HCT116 (cell line): Measurements from ENCODE around the gene PSMA7. TPM values are rescaled to one million over a fixed set of nuclear protein-coding genes. Genes with fewer than 3 reads are reported as not detected.

ENCODE experiments used
- ATAC-seq: fragments of 200-7000 bp; cut with Tn5 transposase; 2 replicates; pipeline ENCODE4 v1.9.1; 2020; ENCODE audit warnings: mild to moderate bottlenecking, moderate library complexity
- BruUV-seq: library from RNA; stranded (reverse); fragments of 400-500 nt; replicated peaks from 2 replicates; lab custom pipeline; 2021; lab: Mats Ljungman, UMichigan
- CTCF ChIA-PET: fragments of 300-600 bp; sonication (Branson Sonifier 250); formaldehyde crosslinking; loops from one replicate; lab custom pipeline; 2021; ENCODE audit warnings: antibody characterized with exemption; lab: Charles Lee
- POLR2A ChIA-PET: fragments of 300-600, 350-600 bp; sonication (Branson Sonifier 250); formaldehyde crosslinking; loops from one replicate; lab custom pipeline; 2021; ENCODE audit warnings: antibody characterized with exemption; lab: Charles Lee
- RAD21 ChIA-PET, 2 experiments: fragments of 300-600 bp; sonication (Branson Sonifier 250); formaldehyde crosslinking; loops; one replicate each; lab custom pipeline; 2023; ENCODE audit warnings: low total read pairs in 2 of 2; ENCODE audit not compliant: uncharacterized antibody in 2 of 2, unreplicated experiment in 2 of 2, low non-redundant PET in 1 of 2; lab: Charles Lee
- DNase-seq: peaks from one replicate; pipeline ENCODE4 v3.0.0-alpha.2; 2010; ENCODE audit warnings: low read depth, low spot score
- H2AFZ ChIP-seq: fragments of 200-600 bp; shearing (Covaris generic), sonication (generic); 2 replicates; pipeline ENCODE4 v1.6.1; 2017; ENCODE audit warnings: low read depth, mixed run types, mixed read lengths, antibody characterized with exemption, low read length; ENCODE audit not compliant: poor library complexity, severe bottlenecking
- H3K27ac ChIP-seq: 2 replicates; pipeline ENCODE4 v1.5.1; 2012; ENCODE audit warnings: low read depth, low read length
- H3K27me3 ChIP-seq: fragments of 200-600 bp; sonication (generic); 2 replicates; pipeline ENCODE4 v1.6.1; 2016; ENCODE audit warnings: mixed run types, low read length, mixed read lengths; ENCODE audit not compliant: insufficient read depth
- H3K36me3 ChIP-seq, 2 experiments: fragments of 200-500 bp in 1 of 2; fragments of 200-600 bp in 1 of 2; sonication (Bioruptor generic) in 1 of 2; sonication (generic) in 1 of 2; 2 replicates each; pipeline versions ENCODE4 v1.5.1 to v1.6.1; 2014 to 2016; ENCODE audit warnings: low read length in 2 of 2, inconsistent platforms in 1 of 2, mixed read lengths in 1 of 2, mixed run types in 1 of 2; ENCODE audit not compliant: insufficient read depth in 2 of 2, control insufficient read depth in 1 of 2
- H3K4me1 ChIP-seq, 2 experiments: fragments of 200-600 bp in 1 of 2; sonication (generic) in 1 of 2; 2 replicates each; pipeline versions ENCODE4 v1.5.1 to v1.6.1; 2012 to 2017; ENCODE audit warnings: low read length in 2 of 2, inconsistent platforms in 1 of 2, mild to moderate bottlenecking in 1 of 2, mixed read lengths in 1 of 2, mixed run types in 1 of 2, moderate library complexity in 1 of 2; ENCODE audit not compliant: insufficient read depth in 2 of 2, control insufficient read depth in 1 of 2
- H3K4me2 ChIP-seq: fragments of 200-600 bp; sonication (generic); 2 replicates; pipeline ENCODE4 v1.6.1; 2017; ENCODE audit warnings: mixed run types, low read length, mixed read lengths
- H3K4me3 ChIP-seq, 2 experiments: fragments of 200-600 bp in 1 of 2; sonication (generic) in 1 of 2; replicated peaks in 1 of 2; 2 replicates each; pipeline ENCODE4 v1.5.1; 2011 to 2016; ENCODE audit warnings: low read length in 2 of 2, control low read depth in 1 of 2, low read depth in 1 of 2, mild to moderate bottlenecking in 1 of 2, mixed read lengths in 1 of 2, mixed run types in 1 of 2
- H3K79me2 ChIP-seq: fragments of 200-600 bp; sonication (generic); 2 replicates; pipeline ENCODE4 v1.6.1; 2017; ENCODE audit warnings: mild to moderate bottlenecking, mixed run types, low read length, moderate library complexity, mixed read lengths; ENCODE audit not compliant: insufficient read depth
- H3K9ac ChIP-seq: fragments of 200-600 bp; sonication (generic); 2 replicates; pipeline ENCODE4 v1.6.1; 2016; ENCODE audit warnings: low read length, mixed read lengths
- H3K9me2 ChIP-seq: fragments of 200-600 bp; sonication (generic), shearing (Covaris generic); 2 replicates; pipeline ENCODE4 v1.6.1; 2017; ENCODE audit warnings: mixed run types, mild to moderate bottlenecking, moderate library complexity; ENCODE audit not compliant: insufficient read depth
- H3K9me3 ChIP-seq, 2 experiments: fragments of 200-500 bp in 1 of 2; fragments of 200-600 bp in 1 of 2; sonication (Bioruptor generic) in 1 of 2; sonication (generic) in 1 of 2; 2 replicates each; pipeline ENCODE4 v1.6.1; 2014 to 2017; ENCODE audit warnings: low read length in 2 of 2, mixed read lengths in 2 of 2, inconsistent platforms in 1 of 2, low read depth in 1 of 2, mild to moderate bottlenecking in 1 of 2, mixed run types in 1 of 2, moderate library complexity in 1 of 2; ENCODE audit not compliant: control insufficient read depth in 1 of 2, insufficient read depth in 1 of 2
- H4K20me1 ChIP-seq: fragments of 200-600 bp; sonication (generic), shearing (Covaris generic); 2 replicates; pipeline ENCODE4 v1.6.1; 2017; ENCODE audit warnings: mixed run types, mild to moderate bottlenecking, moderate library complexity; ENCODE audit not compliant: insufficient read depth
- CBX3 ChIP-seq: IDR thresholded peaks from 2 replicates; pipeline ENCODE4 v1.6.1; 2012; ENCODE audit warnings: low read depth
- EGR1 ChIP-seq: IDR thresholded peaks from 2 replicates; pipeline ENCODE4 v1.6.1; 2012; ENCODE audit warnings: low read depth
- ELF1 ChIP-seq: IDR thresholded peaks from 2 replicates; pipeline ENCODE4 v1.6.1; 2012; ENCODE audit warnings: low read depth, borderline replicate concordance
- EZH2 ChIP-seq: fragments of 200-600 bp; sonication (generic); IDR thresholded peaks from 2 replicates; pipeline ENCODE4 v1.6.1; 2017; ENCODE audit warnings: antibody characterized with exemption, mixed run types
- FOSL1 ChIP-seq: IDR thresholded peaks from 2 replicates; pipeline ENCODE4 v1.6.1; 2012; ENCODE audit warnings: low read depth
- POLR2A ChIP-seq: IDR thresholded peaks from 2 replicates; pipeline ENCODE4 v1.7.0; 2011; ENCODE audit warnings: borderline replicate concordance; ENCODE audit not compliant: insufficient read depth, insufficient read length; ENCODE audit errors: extremely low read depth
- POLR2AphosphoS5 ChIP-seq: IDR thresholded peaks from 2 replicates; pipeline ENCODE4 v1.6.1; 2011; ENCODE audit warnings: mild to moderate bottlenecking, low read depth, low read length, moderate library complexity
- RAD21 ChIP-seq: IDR thresholded peaks from 2 replicates; pipeline ENCODE4 v1.6.1; 2012; ENCODE audit warnings: low read depth, mild to moderate bottlenecking
- SIN3A ChIP-seq: IDR thresholded peaks from 2 replicates; pipeline ENCODE4 v1.6.1; 2012; ENCODE audit warnings: low read depth
- TCF7L2 ChIP-seq: IDR thresholded peaks from 2 replicates; pipeline ENCODE4 v1.7.0; 2011; ENCODE audit warnings: borderline replicate concordance, inconsistent platforms; ENCODE audit not compliant: insufficient read depth, insufficient read length; ENCODE audit errors: extremely low read depth
- ZFX ChIP-seq: fragments of 450-650 bp; IDR thresholded peaks from 2 replicates; pipeline ENCODE4 v1.6.1; 2017
- ZNF274 ChIP-seq: fragments of 200-500 bp; sonication (Bioruptor generic); IDR thresholded peaks from 2 replicates; pipeline ENCODE4 v1.6.1; 2014; ENCODE audit warnings: mild to moderate bottlenecking, low read depth, low read length, inconsistent platforms
- intact Hi-C: fragments of 100-400 bp; cut with micrococcal nuclease; formaldehyde crosslinking; loops from 2 replicates; pipeline ENCODE4 v1.10.0; 2022
- total RNA-seq: library from RNA; stranded (reverse); gene quantifications from one replicate; pipeline ENCODE4 v1.2.1, GENCODE V29; 2021; ENCODE audit not compliant: unreplicated experiment
- TF ChIP-seq, protein P1 (sequence below), 3 experiments: fragments of 200-600 bp in 1 of 3; sonication (generic) in 1 of 3; IDR thresholded peaks in 2 of 3; conservative IDR thresholded peaks in 1 of 3; 2 replicates each; pipeline ENCODE4 v1.5.1; 2012 to 2017; ENCODE audit warnings: low read depth in 2 of 3, low read length in 2 of 3, antibody characterized with exemption in 1 of 3, borderline replicate concordance in 1 of 3, control low read depth in 1 of 3, mild to moderate bottlenecking in 1 of 3, mixed read lengths in 1 of 3, mixed run types in 1 of 3, moderate library complexity in 1 of 3; ENCODE audit not compliant: insufficient read depth in 1 of 3

Gene PSMA7
- total RNA-seq, 1 experiment from 2014 or later: 364 TPM

DNA sequence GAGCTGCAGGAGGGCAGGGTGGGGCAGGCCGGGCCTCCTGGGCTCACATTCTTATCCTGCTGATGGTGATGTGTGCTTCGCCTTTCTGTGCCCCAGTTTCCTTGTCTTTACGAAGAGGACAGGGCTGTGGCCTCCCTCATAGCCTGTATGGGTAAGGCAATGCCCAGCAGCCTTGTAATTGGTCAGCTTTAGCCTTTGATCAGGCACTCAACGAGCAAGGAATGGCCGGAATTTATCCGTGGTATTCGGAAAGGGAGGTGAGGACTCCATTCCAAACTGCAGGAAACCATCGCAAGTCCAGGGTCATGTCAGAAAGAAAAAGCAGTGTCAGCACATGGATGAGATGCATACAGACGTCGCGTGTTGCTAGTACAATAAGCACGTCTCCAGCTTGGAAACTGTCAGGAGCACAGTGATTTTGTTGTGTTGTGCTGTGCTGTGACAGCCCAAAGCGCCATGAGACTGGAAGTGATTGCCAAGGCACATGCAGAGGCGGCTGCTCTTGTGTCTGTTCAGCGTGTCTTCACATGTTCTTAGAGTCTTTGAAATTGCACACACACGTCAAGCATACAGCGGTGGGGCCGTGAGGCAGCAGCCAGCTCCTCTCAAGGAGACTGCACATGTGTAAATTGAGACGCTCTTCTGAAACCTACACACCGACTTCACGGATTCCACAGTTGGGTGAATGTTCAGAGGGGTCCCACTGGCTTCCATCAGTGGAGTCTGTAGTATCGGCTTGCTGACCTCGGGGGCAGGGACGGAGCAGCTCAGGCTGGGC is 6.5 kb upstream of the PSMA7 start:
- H4K20me1 ChIP-seq: peaks cover 12% of the 10 kb centered on the region; the same call in 1 of the 2 replicates
- peaks cover 6 to 8% of the 10 kb centered on the region in 2 experiments for H3K4me1 ChIP-seq
- H3K27me3 ChIP-seq: no peaks in the 10 kb centered on the region
- intact Hi-C loops: no loop called here
- H3K79me2 ChIP-seq: peaks cover 99% of the 10 kb centered on the region
- no TSS peak for BruUV-seq
- no peak for TF ChIP-seq POLR2A
- no peak for TF ChIP-seq ELF1
- no peak for TF ChIP-seq EGR1
- TF ChIP-seq FOSL1: no peak
- TF ChIP-seq CBX3: no peak
- TF ChIP-seq EZH2: no peak
- no peak for TF ChIP-seq TCF7L2
- TF ChIP-seq ZFX: no peak
- no peak for TF ChIP-seq SIN3A
- no peak for TF ChIP-seq POLR2AphosphoS5
- no peak for TF ChIP-seq ZNF274
- TF ChIP-seq, protein P1, sequence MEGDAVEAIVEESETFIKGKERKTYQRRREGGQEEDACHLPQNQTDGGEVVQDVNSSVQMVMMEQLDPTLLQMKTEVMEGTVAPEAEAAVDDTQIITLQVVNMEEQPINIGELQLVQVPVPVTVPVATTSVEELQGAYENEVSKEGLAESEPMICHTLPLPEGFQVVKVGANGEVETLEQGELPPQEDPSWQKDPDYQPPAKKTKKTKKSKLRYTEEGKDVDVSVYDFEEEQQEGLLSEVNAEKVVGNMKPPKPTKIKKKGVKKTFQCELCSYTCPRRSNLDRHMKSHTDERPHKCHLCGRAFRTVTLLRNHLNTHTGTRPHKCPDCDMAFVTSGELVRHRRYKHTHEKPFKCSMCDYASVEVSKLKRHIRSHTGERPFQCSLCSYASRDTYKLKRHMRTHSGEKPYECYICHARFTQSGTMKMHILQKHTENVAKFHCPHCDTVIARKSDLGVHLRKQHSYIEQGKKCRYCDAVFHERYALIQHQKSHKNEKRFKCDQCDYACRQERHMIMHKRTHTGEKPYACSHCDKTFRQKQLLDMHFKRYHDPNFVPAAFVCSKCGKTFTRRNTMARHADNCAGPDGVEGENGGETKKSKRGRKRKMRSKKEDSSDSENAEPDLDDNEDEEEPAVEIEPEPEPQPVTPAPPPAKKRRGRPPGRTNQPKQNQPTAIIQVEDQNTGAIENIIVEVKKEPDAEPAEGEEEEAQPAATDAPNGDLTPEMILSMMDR (IDR thresholded peaks at IDR 0.05 in 2 of 3, conservative IDR thresholded peaks at IDR 0.05 in 1 of 3; ENCODE audit: borderline replicate concordance in 1 of 3, insufficient read depth in 1 of 3, low read depth in 2 of 3, low read length in 2 of 3): no peak
- no peak for TF ChIP-seq RAD21
- no peak overlapping the region for H3K4me2 ChIP-seq
- ATAC-seq: no peak
- no peak overlapping the region for H3K27ac ChIP-seq
- CTCF ChIA-PET: no interaction called here
- no peak for DNase-seq
- no peak overlapping the region for H3K4me3 ChIP-seq
- H3K9ac ChIP-seq: no peak overlapping the region
- H3K36me3 ChIP-seq: peaks cover 0 to 36% of the 10 kb centered on the region in 2 experiments; a peak in 2 of 4 replicates
- no peak overlapping the region for H2AFZ ChIP-seq
- no peaks in the 10 kb centered on the region for H3K9me3 ChIP-seq
- POLR2A ChIA-PET: no interaction called here
- RAD21 ChIA-PET: no interaction called here
- no peaks in the 10 kb centered on the region for H3K9me2 ChIP-seq
